Left forelimb (tissue), 1 donor: ENCODE measurements around the gene GRIK4.

Experiments used
- DNase-seq: peaks from one replicate; pipeline ENCODE4 v3.0.0-alpha.2; 2018; ENCODE audit warnings: low spot score

GRIK4 gene

DNA sequence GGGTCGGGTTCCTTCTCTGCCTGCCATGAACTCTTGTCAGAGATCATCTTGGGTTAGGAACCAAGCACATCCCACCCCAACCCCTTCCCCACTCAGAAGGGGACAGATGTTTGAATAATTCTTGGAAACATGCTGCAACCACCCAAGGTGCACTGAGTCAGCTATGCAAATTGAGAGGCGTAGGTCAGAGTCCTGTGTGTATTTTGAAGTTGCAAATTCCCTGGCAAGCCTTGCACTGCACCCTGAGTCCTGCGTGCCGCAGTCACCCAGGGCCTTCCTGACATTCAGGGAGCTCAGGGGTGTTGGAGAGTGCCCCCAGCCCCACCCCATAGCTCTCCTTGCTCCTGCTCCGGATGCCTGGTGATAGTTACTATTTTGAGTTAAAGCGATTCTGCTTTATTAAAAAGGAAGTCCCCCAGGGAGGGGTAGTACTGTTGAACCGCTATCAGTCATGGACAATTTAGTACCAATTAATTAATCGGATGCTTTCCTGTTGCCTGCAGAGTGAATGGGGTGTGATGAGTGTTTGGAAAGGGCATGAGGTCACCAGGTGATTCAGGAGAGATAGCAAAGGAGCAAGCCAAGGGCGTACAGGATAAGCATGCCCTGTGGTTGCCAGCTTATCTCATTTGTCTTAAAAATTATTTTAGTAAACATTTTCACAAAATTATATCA lies 123.7 kb downstream of the GRIK4 start:
- no peak for DNase-seq

GRCh38 chr11:120637131-120637530 lies 125.6 kb downstream of the GRIK4 start:
- no peak for DNase-seq

GRCh38 chr11:120642196-120642894 lies 130.8 kb downstream of the GRIK4 start:
- no peak for DNase-seq

- no peak for DNase-seq
These were observed 131.7 kb downstream of the GRIK4 start for GRCh38 chr11:120643284-120643683.

- no peak for DNase-seq
These were observed 134.1 kb downstream of the GRIK4 start for GRCh38 chr11:120645639-120646038.

GRCh38 chr11:120646206-120646605 lies 134.7 kb downstream of the GRIK4 start:
- no peak for DNase-seq

GRCh38 chr11:120647681-120648080 lies 136.1 kb downstream of the GRIK4 start:
- DNase-seq, result no peak

- no peak for DNase-seq
These were observed 137.2 kb downstream of the GRIK4 start for GRCh38 chr11:120648771-120649170.

DNA sequence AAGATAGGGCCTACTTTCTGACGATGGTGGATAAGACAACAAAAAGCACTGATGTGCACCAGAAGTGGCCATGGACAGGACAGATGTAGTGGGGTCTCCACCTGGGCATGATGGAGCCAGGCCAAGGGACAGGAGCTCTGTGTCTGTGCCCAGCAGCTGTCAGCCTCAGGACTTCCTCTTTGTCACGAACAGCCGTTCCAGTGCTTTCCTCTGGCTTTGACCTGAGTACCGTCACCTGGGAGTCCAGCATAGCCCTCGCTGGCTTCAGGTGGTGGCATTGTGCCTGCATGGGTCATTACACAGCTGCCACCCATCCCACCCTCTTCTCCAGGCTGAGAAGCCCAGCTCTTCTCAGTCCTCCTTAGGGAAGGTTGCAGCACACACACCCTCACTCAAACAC lies 137.8 kb downstream of the GRIK4 start:
- no peak for DNase-seq

DNA sequence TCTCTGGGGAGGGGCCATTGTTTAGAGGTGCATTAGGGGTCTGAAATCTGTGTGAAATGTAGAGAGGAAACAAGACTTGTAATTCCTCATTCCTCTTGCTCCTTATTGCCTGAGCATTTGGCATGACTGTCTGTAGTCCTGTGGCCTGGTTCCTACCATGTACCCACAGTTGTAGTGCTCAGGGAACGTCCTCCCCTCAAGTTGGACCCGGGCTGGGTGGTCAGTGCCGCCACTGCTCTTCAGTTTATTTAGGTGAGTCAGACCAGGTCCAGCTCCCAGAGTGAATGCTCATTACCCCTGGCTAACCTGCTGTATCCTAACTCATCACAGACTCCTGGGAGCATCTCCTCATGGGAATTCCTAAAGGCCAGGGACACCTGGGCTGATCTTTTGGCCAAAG lies 139.8 kb downstream of the GRIK4 start:
- no peak for DNase-seq

- no peak for DNase-seq
These were observed 140.3 kb downstream of the GRIK4 start for GRCh38 chr11:120651836-120652235.

GRCh38 chr11:120652705-120653335 lies 141.3 kb downstream of the GRIK4 start:
- no peak for DNase-seq

- DNase-seq, result no peak
These were observed 144.0 kb downstream of the GRIK4 start for GRCh38 chr11:120655589-120655988.

GRCh38 chr11:120657306-120658070 lies 145.9 kb downstream of the GRIK4 start:
- DNase-seq, result no peak

GRCh38 chr11:120658071-120658423 lies 146.5 kb downstream of the GRIK4 start:
- no peak for DNase-seq

DNA sequence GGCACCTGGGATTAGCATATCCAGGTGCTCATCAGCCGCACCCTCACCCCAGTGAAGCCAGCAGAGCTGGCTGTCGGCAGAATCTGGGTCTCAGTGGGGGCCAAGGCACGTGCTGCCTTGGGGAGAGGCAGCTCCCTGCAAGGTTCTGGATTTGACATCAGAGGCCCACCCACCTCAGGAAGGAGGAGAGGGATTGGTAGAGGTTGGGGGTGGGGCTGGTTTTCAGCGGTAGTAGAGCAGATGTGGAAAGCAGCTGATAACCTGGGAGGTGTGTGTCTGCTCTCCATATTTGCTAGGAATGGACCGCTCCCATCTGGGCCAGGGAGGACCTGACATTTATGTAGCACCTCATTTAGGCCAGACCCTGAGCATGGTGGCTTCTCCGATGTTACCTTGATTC lies 147.5 kb downstream of the GRIK4 start:
- DNase-seq, result no peak

- no peak for DNase-seq
These were observed 148.5 kb downstream of the GRIK4 start for GRCh38 chr11:120660024-120660565.

DNA sequence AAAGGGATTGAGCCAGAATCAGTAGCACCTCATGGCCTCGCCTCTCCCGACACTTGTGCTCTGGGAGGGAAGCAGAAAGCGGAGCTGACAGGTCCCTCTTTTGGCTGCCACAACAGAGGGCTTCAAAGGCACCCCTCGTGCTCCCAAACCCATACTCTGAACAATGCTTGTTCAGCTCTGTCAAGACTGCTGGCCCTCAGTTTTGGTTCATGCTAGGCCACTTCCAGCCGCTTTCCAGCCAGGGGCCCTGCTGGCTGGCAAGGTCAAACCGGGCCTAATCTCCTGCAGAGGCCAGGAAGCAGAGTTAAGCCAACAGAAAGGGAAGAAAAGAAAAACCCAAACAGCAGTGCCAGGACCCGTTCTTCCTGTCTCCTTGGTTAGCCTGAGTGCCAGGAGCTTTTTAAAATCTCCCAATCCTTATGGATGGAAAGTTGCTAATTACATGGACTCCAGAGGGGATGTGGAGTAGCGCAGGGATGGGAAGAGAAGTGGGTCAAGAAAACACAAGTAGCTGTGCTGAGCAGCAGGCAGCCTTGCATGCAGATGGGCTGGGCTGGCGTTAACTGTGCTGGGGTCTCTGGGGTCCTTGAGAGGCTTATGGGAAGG lies 150.6 kb downstream of the GRIK4 start:
- DNase-seq, result no peak

GRCh38 chr11:120663142-120663541 lies 151.6 kb downstream of the GRIK4 start:
- no peak for DNase-seq

GRCh38 chr11:120666121-120666639 lies 154.6 kb downstream of the GRIK4 start:
- DNase-seq, result no peak

- no peak for DNase-seq
These were observed 155.7 kb downstream of the GRIK4 start for GRCh38 chr11:120667281-120667680.

DNA sequence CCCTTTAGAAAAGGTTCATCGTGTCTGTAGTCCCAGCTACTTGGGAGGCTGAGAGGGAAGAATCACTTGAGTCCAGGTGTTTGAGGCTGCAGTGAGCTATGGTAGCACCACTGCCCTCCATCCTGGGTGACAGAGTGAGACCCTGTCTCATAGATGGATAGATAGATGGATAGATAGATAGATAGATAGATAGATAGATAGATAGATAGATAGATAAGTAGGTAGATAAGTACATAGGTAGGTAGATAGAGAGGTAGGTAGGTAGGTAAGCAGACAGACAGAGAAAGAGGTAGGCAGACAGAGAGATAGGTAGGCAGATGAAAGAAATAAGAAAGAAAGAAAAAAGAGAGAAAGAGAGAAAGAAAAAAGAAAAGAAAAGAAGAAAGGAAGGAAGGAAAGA lies 156.4 kb downstream of the GRIK4 start:
- DNase-seq, result no peak
